ENCODE measurements around the gene ZNF275.
"Not testable (repeated sequence)": the region's sequence is repeated elsewhere in the genome, so short reads cannot be mapped to it uniquely, and the experiment has no call there.

Gene ZNF275, protein sequence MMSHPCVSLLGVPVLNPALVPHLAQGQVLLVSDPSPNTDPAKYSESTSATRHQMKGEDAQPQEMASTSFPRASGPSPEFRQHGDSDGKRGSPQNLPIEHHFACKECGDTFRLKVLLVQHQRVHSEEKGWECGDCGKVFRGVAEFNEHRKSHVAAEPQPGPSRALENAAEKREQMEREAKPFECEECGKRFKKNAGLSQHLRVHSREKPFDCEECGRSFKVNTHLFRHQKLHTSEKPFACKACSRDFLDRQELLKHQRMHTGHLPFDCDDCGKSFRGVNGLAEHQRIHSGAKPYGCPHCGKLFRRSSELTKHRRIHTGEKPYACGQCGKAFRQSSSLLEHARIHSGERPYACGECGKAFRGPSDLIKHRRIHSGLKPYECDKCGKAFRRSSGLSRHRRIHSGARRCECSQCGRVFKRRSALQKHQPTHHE

DNA sequence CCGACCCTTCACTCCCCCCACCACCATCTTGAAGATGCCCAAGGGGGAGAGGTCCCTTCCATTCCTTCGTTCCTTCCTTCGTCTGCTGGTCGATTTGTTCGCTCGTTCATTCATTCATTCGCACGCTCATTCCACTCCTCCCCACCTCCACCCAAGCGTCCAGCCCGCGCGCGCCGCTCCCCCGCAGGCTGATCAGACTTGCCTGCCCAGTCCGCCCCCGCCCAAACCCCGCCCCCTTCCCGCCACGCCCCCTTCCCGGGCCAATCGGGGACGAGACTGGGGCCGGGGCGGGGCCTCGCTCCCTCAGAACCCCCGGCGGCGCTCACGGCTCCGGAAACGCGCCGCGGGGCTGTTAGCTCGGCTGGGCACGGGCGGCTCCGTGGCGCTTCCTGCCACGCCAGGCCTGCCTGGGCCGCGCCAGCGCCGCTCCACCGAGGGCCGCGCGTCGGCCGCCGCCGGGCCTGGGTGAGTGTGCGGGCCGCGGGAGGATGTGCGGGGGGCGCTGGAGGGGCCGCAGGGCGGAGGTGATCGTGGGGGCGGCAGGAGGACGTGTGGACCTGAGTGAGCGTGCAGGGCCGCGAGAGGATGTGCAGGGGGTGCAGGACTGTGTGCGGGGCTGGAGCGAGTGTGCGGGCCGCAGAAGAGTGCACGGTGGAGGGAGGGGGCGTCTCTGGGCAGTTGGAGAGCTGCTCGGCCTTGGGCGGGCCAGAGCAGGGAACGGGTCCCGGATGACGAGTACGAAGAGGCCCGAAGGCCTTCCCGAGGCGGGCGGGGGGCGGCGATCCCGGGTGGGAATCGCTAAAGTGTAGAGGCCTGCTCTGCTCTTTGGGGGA lies at the start of gene ZNF275:
Gene ZNF275, plus strand, starts transcription at position 333 of the 833 bp plus-strand sequence. CDS start 2,527 bp downstream, outside the sequence.
- Mint-ChIP-seq H3K27ac (peak within 1 kb of the TSS; percentile 64), H3K4me3 (peak within 1 kb of the TSS; percentile 85), H3K4me1 (peaks cover 39% of the 10 kb centered on the region), H3K27me3 (no peaks in the 10 kb centered on the region), H3K9me3 (no peaks in the 10 kb centered on the region), H3K36me3 (ENCODE audit: low read depth) (peaks cover 19% of the 10 kb centered on the region)
- DNase-seq: peak; percentile 79
- peak; percentile 96 for ATAC-seq

DNA sequence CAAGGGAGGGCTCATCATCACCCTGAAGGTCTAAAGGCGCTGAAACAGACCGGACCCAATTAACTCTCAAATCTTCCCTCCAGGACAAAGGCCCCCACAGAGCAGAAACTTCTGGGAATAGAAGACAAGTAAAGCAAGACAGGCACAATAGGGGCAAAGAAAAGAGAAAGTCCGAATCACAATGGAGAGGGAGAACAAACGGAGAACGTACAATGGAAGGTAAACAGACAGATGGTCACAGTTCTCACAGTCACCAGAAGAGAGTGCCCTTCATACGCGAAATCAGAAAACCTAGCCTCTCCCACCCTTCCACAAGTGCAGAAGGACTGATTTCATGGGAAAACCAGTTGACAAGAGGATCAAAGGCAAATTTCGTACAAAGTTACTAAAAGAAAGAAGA lies 48.3 kb upstream of the ZNF275 start:
- ATAC-seq; H3K4me1 Mint-ChIP-seq; H3K27me3 Mint-ChIP-seq; H3K36me3 Mint-ChIP-seq (ENCODE audit: low read depth); H3K9me3 Mint-ChIP-seq; H3K4me3 Mint-ChIP-seq; H3K27ac Mint-ChIP-seq; DNase-seq: not testable (repeated sequence)

DNA sequence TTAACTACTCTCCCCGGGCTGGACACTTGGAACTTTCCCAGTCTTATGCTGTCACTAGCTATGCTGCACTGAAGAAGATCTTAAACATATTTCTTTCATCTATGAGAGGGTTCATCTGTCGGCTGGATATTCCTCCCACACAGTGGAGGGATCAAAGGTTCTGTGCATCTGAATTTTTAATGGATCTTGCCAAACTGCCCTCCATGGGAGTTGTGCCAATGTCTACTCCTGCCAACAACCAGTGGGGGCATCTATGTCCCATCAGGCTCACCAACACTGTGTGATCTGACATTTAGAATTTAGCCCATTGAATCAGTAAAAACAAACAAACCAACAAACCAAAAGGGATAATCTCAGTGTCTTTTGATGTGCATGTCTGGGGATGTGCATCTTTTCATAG lies 45.1 kb upstream of the ZNF275 start:
- not testable (repeated sequence) for H3K9me3 Mint-ChIP-seq

DNA sequence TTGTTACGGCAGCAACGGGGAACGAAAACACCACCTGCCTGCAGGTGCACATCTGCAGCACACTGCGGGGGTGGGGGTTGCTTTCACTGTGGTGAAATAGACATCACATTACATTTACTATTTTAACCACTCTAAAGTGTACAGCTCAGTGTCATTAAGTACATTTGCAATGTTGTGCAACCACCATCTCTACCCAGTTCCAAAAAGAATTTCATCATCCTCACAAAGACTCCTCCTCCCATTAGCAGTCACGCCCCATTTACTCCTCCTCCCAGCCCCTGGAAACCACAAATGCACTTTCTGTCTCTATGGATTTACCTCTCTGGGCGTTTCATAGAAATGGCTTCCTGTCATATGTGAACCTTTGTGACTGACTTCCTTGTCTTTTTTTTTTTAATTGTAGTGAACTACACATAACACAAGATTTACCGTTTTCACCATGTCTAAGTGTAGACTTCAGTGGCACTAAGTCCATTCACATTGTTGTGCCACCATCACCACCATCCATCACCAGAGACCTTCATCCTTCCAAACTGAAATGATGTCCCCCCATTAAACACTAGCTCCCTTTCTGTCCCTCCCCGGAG lies 40.4 kb upstream of the ZNF275 start:
- H3K27ac Mint-ChIP-seq, ATAC-seq: not testable (repeated sequence)

More for the DNA sequence above, 45.1 kb upstream of the ZNF275 start:
- H3K36me3 Mint-ChIP-seq (ENCODE audit: low read depth); H3K4me3 Mint-ChIP-seq; H3K27ac Mint-ChIP-seq; H3K4me1 Mint-ChIP-seq; H3K27me3 Mint-ChIP-seq; DNase-seq; ATAC-seq: not testable (repeated sequence)

DNA sequence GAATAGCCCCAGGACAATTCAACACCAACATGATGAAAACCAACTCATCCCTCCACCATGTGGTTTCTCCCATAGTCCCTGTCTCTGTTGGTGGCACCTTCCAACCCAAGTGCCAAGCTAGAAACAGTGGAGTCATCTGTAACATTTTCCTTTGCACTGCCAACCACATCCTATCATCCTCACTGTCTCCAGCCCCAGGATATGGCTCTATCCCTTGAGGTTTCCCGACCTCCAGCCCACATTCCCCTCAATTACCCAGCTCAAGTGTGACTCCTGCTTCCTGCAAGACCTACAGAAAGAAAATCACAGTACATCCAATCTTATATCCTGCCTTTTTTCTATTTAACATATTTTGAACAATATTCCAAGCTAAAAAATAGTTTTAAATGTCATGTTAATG lies 36.6 kb upstream of the ZNF275 start:
- no peak for DNase-seq
- H3K27ac Mint-ChIP-seq: no peak overlapping the region
- no peaks in the 10 kb centered on the region for H3K9me3 Mint-ChIP-seq

More for the DNA sequence above, 40.4 kb upstream of the ZNF275 start:
- not testable (repeated sequence) for H3K27me3 Mint-ChIP-seq; H3K4me3 Mint-ChIP-seq; H3K9me3 Mint-ChIP-seq; H3K36me3 Mint-ChIP-seq (ENCODE audit: low read depth); DNase-seq; H3K4me1 Mint-ChIP-seq

DNA sequence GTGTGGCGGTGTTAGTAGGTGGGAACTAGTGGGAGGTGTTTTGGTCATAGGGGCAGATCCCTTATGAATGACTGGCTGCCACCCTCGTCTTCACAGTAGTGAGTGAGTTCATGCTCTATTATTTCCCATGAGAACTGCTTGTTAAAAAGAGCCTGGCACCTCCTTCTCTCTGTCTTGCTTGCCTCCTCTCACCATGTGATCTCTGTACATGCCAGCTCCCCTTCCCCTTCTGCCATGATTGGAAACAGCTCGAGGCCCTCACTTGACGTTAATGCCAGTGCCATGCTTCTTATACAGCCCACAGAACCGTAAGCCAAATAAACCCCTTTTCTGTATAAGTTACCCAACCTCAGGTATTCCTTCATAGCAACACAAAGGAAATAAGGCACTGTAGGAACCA lies 34.1 kb upstream of the ZNF275 start:
- Mint-ChIP-seq H3K36me3 (ENCODE audit: low read depth) (no peaks in the 10 kb centered on the region), H3K4me3 (no peak overlapping the region), H3K4me1 (peaks cover 3% of the 10 kb centered on the region), H3K27me3 (peaks cover 21% of the 10 kb centered on the region), H3K27ac (no peak overlapping the region), H3K9me3 (no peaks in the 10 kb centered on the region)
- DNase-seq (no peak), ATAC-seq (no peak)

More for the DNA sequence above, 36.6 kb upstream of the ZNF275 start:
- ATAC-seq: no peak
- Mint-ChIP-seq H3K4me1 (peaks cover 7% of the 10 kb centered on the region), H3K27me3 (peaks cover 7% of the 10 kb centered on the region), H3K4me3 (no peak overlapping the region), H3K36me3 (ENCODE audit: low read depth) (no peaks in the 10 kb centered on the region)

DNA sequence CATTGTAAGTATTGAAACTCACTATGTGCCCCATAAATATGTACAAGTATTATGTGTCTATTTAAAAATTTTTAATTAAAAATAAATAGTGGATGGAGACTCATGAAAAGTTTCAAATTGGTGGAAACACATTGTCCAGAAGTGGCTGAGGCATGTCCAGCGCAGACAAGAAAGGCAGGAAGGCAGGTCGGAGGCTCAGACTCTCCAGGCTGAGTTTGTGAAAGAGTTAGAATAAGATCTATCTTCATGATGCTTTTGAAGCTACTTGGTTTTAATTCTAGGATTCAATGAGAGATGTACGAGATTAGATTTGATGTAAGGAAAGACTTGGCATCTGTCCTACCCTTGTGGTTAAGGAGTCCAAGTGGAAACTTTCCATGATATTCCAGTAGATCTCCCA lies 32.2 kb upstream of the ZNF275 start:
- no peak overlapping the region for H3K27ac Mint-ChIP-seq
- no peaks in the 10 kb centered on the region for H3K36me3 Mint-ChIP-seq (ENCODE audit: low read depth)
- H3K4me1 Mint-ChIP-seq: peaks cover 3% of the 10 kb centered on the region
- no peaks in the 10 kb centered on the region for H3K9me3 Mint-ChIP-seq
- no peak overlapping the region for H3K4me3 Mint-ChIP-seq
- no peak for ATAC-seq
- DNase-seq: no peak
- peaks cover 21% of the 10 kb centered on the region for H3K27me3 Mint-ChIP-seq

DNA sequence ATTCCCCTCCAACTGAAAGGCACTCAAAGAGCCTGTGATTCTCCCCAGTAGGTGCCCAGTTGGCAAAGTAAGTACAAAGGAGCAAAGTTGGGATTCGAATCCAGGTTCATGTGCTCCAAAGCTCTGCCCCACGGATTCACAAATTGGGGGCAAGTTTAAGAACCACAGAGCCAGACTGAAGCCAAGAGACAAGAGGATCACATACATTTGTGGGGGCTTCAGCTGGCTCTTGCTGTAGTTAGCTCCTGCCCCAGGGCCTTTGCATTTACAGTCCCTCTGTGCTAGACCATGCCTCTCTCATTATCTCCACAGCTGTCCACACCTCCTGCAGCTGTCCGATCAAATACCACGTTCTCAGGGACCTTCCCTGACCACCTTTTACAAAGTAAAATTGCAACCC lies 31.2 kb upstream of the ZNF275 start:
- H3K4me1 Mint-ChIP-seq: peaks cover 3% of the 10 kb centered on the region
- H3K36me3 Mint-ChIP-seq (ENCODE audit: low read depth): no peaks in the 10 kb centered on the region
- ATAC-seq: no peak
- no peak overlapping the region for H3K4me3 Mint-ChIP-seq
- no peaks in the 10 kb centered on the region for H3K9me3 Mint-ChIP-seq
- no peak overlapping the region for H3K27ac Mint-ChIP-seq
- no peak for DNase-seq
- peaks cover 21% of the 10 kb centered on the region for H3K27me3 Mint-ChIP-seq

DNA sequence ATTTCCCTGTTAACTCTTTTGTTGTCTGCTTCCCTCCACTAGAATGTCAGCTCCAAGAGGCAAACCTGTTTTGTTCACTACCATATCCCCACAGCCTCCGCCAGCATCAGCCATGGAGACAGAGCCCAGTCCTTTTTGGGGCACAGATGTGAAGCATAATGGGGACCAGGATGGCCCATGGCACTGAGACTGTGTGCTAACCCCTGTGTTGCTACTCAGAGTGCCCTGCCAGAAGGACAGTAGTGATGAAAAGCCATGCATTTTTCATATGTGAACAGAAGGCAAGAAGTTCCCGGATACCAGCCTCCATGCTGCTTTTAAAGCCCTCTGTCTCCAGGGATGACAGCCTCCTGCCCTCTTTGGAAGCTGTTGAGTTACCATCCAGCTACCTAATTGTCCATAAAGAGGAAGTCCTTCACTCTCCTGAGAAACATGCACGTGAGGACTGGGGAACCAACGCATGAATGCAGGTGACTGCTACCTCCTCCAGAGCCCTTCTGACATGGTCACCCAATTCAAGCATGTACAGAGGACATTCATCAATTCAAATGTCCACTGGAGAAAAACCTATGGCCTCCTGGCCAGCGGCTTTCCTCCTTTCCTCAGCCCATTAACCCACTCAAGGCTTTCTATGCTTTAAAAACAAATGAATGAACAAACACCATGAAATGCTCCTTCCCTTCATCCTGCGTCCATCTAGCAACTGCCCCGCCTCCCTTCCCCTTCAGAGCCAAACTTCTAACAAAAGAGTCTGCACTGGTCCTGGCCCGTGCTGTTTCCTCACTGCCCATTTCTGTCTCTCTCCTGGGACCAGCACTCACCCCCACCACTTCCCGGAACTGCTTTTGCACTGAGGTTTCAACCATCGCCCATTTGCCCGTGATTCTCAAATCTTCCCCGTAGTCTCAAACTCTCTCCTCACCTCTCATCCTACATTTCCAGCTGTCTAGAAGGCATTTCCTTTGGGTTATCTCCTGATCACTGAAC lies 30.4 kb upstream of the ZNF275 start:
- Mint-ChIP-seq H3K27me3 (peaks cover 21% of the 10 kb centered on the region), H3K4me1 (peaks cover 3% of the 10 kb centered on the region), H3K27ac (no peak overlapping the region), H3K9me3 (no peaks in the 10 kb centered on the region), H3K36me3 (ENCODE audit: low read depth) (no peaks in the 10 kb centered on the region), H3K4me3 (no peak overlapping the region)
- DNase-seq (no peak), ATAC-seq (no peak)

DNA sequence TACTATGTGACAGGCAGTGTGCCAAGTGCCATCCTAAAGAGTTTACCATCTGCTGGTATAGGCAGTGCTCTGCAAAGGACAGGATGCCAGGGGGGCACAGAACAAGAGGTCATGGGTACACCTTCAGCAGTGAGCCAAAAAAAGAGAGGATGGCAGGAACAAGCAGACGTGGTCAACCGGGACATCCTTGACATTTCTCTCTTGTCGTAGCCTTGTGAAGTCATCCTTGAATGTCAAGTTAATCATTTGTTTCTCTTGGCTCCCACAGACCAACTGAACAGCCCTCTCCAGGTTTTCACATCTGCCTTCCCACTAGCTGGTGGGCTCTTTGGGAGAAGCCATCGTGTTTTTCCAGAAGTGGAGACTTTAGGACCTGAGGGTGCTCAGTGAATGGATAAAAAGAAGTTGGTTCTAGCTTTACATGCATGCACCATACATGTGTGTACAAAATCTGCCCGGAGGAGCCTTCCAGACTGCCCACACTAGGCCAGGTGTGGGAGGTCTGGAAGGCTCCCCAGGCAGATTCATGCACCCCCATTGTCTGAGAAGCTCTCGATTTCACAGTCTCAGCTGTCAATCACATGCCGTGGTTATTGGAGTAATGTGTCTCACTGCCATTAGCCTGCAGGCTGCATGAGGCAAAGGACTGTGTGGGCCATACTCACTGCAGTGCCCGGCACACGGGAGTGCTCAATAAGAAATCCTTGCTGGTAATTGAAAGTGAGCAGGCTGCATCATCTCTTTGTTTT lies 28.8 kb upstream of the ZNF275 start:
- DNase-seq (no peak), ATAC-seq (no peak)
- Mint-ChIP-seq H3K9me3 (no peaks in the 10 kb centered on the region), H3K4me3 (no peak overlapping the region), H3K4me1 (peaks cover 3% of the 10 kb centered on the region), H3K27me3 (peaks cover 18% of the 10 kb centered on the region), H3K36me3 (ENCODE audit: low read depth) (no peaks in the 10 kb centered on the region), H3K27ac (no peak overlapping the region)

DNA sequence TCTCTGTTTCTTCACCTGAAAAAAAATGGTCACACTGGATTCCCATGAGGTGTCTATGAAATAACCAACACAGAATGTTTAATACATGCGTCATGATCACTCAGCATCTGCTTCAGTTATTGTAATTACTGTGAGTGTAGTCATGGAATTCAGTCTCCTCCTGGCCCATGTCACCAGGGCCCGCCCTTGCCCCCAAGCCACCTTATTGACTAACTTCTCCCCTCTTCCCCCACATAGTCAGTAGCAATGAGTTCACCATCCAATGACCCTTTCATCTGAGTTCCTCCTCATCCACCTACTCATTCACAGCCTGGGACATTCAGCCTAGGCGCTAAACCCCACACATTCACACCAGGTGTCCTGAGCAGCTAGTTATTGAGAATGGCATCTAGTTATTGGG lies 28.0 kb upstream of the ZNF275 start:
- peaks cover 18% of the 10 kb centered on the region for H3K27me3 Mint-ChIP-seq
- no peaks in the 10 kb centered on the region for H3K36me3 Mint-ChIP-seq (ENCODE audit: low read depth)
- no peak overlapping the region for H3K27ac Mint-ChIP-seq
- no peak overlapping the region for H3K4me3 Mint-ChIP-seq
- ATAC-seq (peak; percentile 33), DNase-seq (no peak)
- H3K9me3 Mint-ChIP-seq: no peaks in the 10 kb centered on the region
- H3K4me1 Mint-ChIP-seq: peaks cover 3% of the 10 kb centered on the region

DNA sequence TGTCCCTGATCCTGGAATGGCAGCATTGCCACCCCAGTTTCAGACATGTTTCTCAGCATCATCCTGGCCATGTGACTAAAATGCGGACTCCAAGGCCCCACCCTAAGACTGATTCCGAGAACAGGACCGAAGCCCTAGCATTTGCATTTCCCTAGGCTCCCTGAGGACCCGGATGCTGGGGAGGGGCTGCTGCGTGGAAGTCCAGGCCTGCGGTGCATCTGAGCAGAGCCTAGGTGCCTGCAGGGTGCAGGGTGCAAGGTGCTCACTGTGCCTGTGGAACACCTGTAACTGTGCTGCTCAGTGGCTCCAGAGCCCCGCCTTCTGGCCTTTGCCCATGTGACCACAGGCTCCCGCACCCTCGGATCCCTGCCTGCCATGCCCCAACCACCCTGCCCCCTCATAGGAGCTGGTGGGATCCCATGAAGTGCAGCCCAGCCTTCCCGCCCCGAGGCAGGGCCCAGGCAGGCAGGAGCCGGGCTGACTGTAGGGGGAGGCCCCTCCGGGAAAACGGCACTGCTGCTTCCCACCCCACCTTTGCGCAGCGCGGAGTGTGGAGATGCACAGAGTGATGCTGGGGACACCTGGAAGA lies 27.3 kb upstream of the ZNF275 start:
- no peak for DNase-seq
- no peak overlapping the region for H3K4me3 Mint-ChIP-seq
- no peak for ATAC-seq
- no peaks in the 10 kb centered on the region for H3K36me3 Mint-ChIP-seq (ENCODE audit: low read depth)
- peaks cover 3% of the 10 kb centered on the region for H3K4me1 Mint-ChIP-seq
- H3K9me3 Mint-ChIP-seq: no peaks in the 10 kb centered on the region
- H3K27ac Mint-ChIP-seq: no peak overlapping the region
- peaks cover 16% of the 10 kb centered on the region for H3K27me3 Mint-ChIP-seq

All from activated naive CD8-positive, alpha-beta T cell treated with anti-CD3 and anti-CD28 coated beads, Interleukin-2, amount 50 U/mL, for 24 hours (primary cell).